IMR-90 (cell line): ENCODE data around the gene EMC8. TPM values are rescaled to one million over a fixed set of nuclear protein-coding genes. Genes with fewer than 3 reads are reported as not detected.

ENCODE experiments used
- ATAC-seq: fragments of 200-7000 bp; cut with Tn5 transposase; 2 replicates; pipeline ENCODE4 v1.9.1; 2020; ENCODE audit warnings: low read depth, mild to moderate bottlenecking, moderate library complexity
- BruUV-seq: library from RNA; stranded (reverse); fragments of 400-500 nt; replicated peaks from 2 replicates; lab custom pipeline; 2021; lab: Mats Ljungman, UMichigan
- CTCF ChIA-PET: fragments of 300-600 bp; formaldehyde crosslinking; extraction: SDS; loops from one replicate; lab custom pipeline; 2021; ENCODE audit warnings: antibody characterized with exemption; lab: Yijun Ruan, JAX
- POLR2A ChIA-PET: fragments of 300-600 bp; sonication (Branson Sonifier 250); formaldehyde crosslinking; loops from one replicate; lab custom pipeline; 2022; ENCODE audit warnings: antibody characterized with exemption; ENCODE audit not compliant: unreplicated experiment; lab: Charles Lee
- DNase-seq: peaks from one replicate; pipeline ENCODE4 v3.0.0; 2013
- H2AFZ ChIP-seq: replicated peaks from 2 replicates; pipeline ENCODE3; 2013; ENCODE audit warnings: low read length, mild to moderate bottlenecking; ENCODE audit not compliant: poor library complexity
- H2AK5ac ChIP-seq: 2 replicates; pipeline ENCODE4 v1.6.1; 2013; ENCODE audit warnings: low read depth, low read length, inconsistent platforms
- H2AK9ac ChIP-seq: replicated peaks from 2 replicates; pipeline ENCODE3; 2013; ENCODE audit warnings: mild to moderate bottlenecking, low read depth, low read length, moderate library complexity; ENCODE audit not compliant: poor library complexity
- H2BK120ac ChIP-seq: 2 replicates; pipeline ENCODE4 v1.6.1; 2013; ENCODE audit warnings: low read depth, low read length, inconsistent platforms
- H2BK15ac ChIP-seq: 3 replicates; pipeline ENCODE4 v1.6.1; 2013; ENCODE audit warnings: low read depth, low read length, inconsistent platforms
- H2BK20ac ChIP-seq: 2 replicates; pipeline ENCODE4 v1.6.1; 2013; ENCODE audit warnings: low read depth, mild to moderate bottlenecking, inconsistent platforms, low read length, moderate library complexity
- H2BK5ac ChIP-seq: 2 replicates; pipeline ENCODE4 v1.6.1; 2013; ENCODE audit warnings: mild to moderate bottlenecking, low read depth, low read length, inconsistent platforms; ENCODE audit not compliant: poor library complexity, severe bottlenecking
- H3K14ac ChIP-seq: replicated peaks from 2 replicates; pipeline ENCODE4 v1.6.1; 2013; ENCODE audit warnings: low read depth, low read length, inconsistent platforms
- H3K18ac ChIP-seq: 2 replicates; pipeline ENCODE4 v1.6.1; 2013; ENCODE audit warnings: low read depth, low read length, control low read depth
- H3K23ac ChIP-seq: 2 replicates; pipeline ENCODE4 v1.6.1; 2013; ENCODE audit warnings: low read depth, low read length, inconsistent platforms
- H3K27ac ChIP-seq: 2 replicates; pipeline ENCODE4 v1.5.1; 2013; ENCODE audit warnings: mild to moderate bottlenecking, control low read depth, low read length; ENCODE audit not compliant: insufficient read depth
- H3K27me3 ChIP-seq: 2 replicates; pipeline ENCODE4 v1.6.1; 2013; ENCODE audit warnings: low read length; ENCODE audit not compliant: control insufficient read depth, insufficient read depth
- H3K36me3 ChIP-seq: 2 replicates; pipeline ENCODE4 v1.6.1; 2013; ENCODE audit warnings: low read length, mixed read lengths; ENCODE audit not compliant: control insufficient read depth, insufficient read depth
- H3K4ac ChIP-seq: 2 replicates; pipeline ENCODE4 v1.6.1; 2013; ENCODE audit warnings: low read depth, low read length, inconsistent platforms
- H3K4me1 ChIP-seq: 2 replicates; pipeline ENCODE4 v1.6.1; 2013; ENCODE audit warnings: low read length, mixed read lengths; ENCODE audit not compliant: control insufficient read depth, insufficient read depth
- H3K4me2 ChIP-seq: 2 replicates; pipeline ENCODE4 v1.6.1; 2013; ENCODE audit warnings: low read depth, mild to moderate bottlenecking, control low read depth, low read length, moderate library complexity
- H3K4me3 ChIP-seq: 2 replicates; pipeline ENCODE4 v1.5.1; 2013; ENCODE audit warnings: low read depth, mild to moderate bottlenecking, control low read depth, low read length, moderate library complexity; ENCODE audit not compliant: insufficient read depth
- H3K56ac ChIP-seq: 2 replicates; pipeline ENCODE4 v1.6.1; 2013; ENCODE audit warnings: low read length, inconsistent platforms; ENCODE audit not compliant: insufficient read depth; ENCODE audit errors: extremely low read depth
- H3K79me1 ChIP-seq, 2 experiments: 2 replicates each; pipeline ENCODE4 v1.6.1; 2013; ENCODE audit warnings: low read length in 2 of 2, inconsistent platforms in 1 of 2, low read depth in 1 of 2
- H3K9ac ChIP-seq: 2 replicates; pipeline ENCODE4 v1.6.1; 2013; ENCODE audit warnings: low read depth, low read length, control low read depth
- H3K9me1 ChIP-seq: 2 replicates; pipeline ENCODE4 v1.6.1; 2013; ENCODE audit warnings: low read length, inconsistent platforms; ENCODE audit not compliant: insufficient read depth
- H3K9me3 ChIP-seq: 2 replicates; pipeline ENCODE4 v1.6.1; 2013; ENCODE audit warnings: low read length; ENCODE audit not compliant: control insufficient read depth, insufficient read depth
- H4K20me1 ChIP-seq: 2 replicates; pipeline ENCODE4 v1.6.1; 2013; ENCODE audit warnings: low read length, inconsistent platforms; ENCODE audit not compliant: insufficient read depth
- H4K5ac ChIP-seq: 2 replicates; pipeline ENCODE4 v1.6.1; 2013; ENCODE audit warnings: mild to moderate bottlenecking, low read depth, low read length, control low read depth
- H4K8ac ChIP-seq, 2 experiments: 2 replicates each; pipeline ENCODE4 v1.6.1; 2013; ENCODE audit warnings: low read depth in 2 of 2, low read length in 2 of 2, control low read depth in 1 of 2, inconsistent platforms in 1 of 2
- H4K91ac ChIP-seq: 2 replicates; pipeline ENCODE4 v1.6.1; 2013; ENCODE audit warnings: low read depth, low read length, inconsistent platforms; ENCODE audit not compliant: insufficient read depth
- FOS ChIP-seq: fragments of 150-350 bp; IDR thresholded peaks from 2 replicates; pipeline ENCODE4 v1.6.1; 2016; ENCODE audit warnings: low read depth, low read length
- NFE2L2 ChIP-seq: fragments of 150-350 bp; IDR thresholded peaks from 2 replicates; pipeline ENCODE4 v1.6.1; 2016; ENCODE audit warnings: low read depth, mild to moderate bottlenecking, low read length
- WGBS, 2 experiments: methylation state at CpG; one replicate each; pipeline versions ENCODE4 v1.1.5 to v1.1.7; 2013; ENCODE audit warnings: missing lambda C conversion rate in 2 of 2; ENCODE audit not compliant: insufficient read length in 1 of 2; ENCODE audit errors: extremely low coverage in 2 of 2; 5-methylcytosine and 5-hydroxymethylcytosine counted together
- dilution Hi-C: fragments of 300-500 bp; cut with HindIII; formaldehyde crosslinking; loops from one replicate; pipeline ENCODE4 v1.14.3; 2018; ENCODE audit warnings: low sequenced_read_pairs; ENCODE audit not compliant: unreplicated experiment
- in situ Hi-C: fragments of 300-500 bp; cut with MboI; formaldehyde crosslinking; loops from 3 replicates; pipeline ENCODE4 v1.14.3; 2019; ENCODE audit warnings: low sequenced_read_pairs, inconsistent platforms, mixed read lengths
- intact Hi-C: fragments of 100-400 bp; cut with micrococcal nuclease; formaldehyde crosslinking; loops from 2 replicates; pipeline ENCODE4 v1.10.0; 2022
- polyA plus RNA-seq, 3 experiments: library from polyadenylated mRNA; depleted of rRNA; stranded (reverse); fragments of >200 nt; gene quantifications; 2 replicates each; pipeline ENCODE4 v1.2.3, GENCODE V29; 2012; ENCODE audit warnings: low replicate concordance in 1 of 3
- total RNA-seq: library from RNA; depleted of rRNA; stranded (reverse); fragments of >200 nt; gene quantifications from 2 replicates; pipeline ENCODE4 v1.2.3, GENCODE V29; 2012

EMC8 gene
- total and polyA plus RNA-seq, 2 of the 4 experiments (the other 2 are of a cell fraction) = 23.7 to 48.9 TPM

DNA sequence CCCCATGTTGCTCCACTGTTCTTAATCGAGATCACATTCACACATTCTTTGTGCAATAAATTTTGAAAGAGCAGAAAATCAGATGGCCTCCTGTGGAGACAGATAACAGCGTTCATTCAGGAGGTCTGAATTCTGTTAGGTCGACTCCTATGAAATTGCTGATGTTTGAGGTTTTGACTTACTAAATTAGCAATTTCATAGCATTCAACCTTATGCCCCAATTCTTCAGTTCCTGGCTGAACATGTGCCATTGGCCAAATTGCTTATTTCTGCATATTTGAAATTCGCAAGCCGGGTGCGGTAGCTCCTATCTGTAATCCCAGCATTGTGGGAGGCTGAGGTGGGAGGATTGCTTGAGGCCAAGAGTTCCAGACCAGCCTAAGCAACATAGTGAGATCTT, 26.3 kb downstream of the EMC8 start:
- no peak for TF ChIP-seq FOS
- no peak for TF ChIP-seq NFE2L2
- no peak overlapping the region for H2AFZ ChIP-seq
- H3K4me3 ChIP-seq = no peak overlapping the region
- 100% methylated on average over 1 of the region's 6 CpGs; no CpG with 5 or more reads in 1 of the 2 experiments for WGBS, 2 experiments
- H3K9me1 ChIP-seq = peaks cover 6% of the 10 kb centered on the region
- no peaks in the 10 kb centered on the region for H3K27me3 ChIP-seq
- ChIA-PET POLR2A (no interaction called here), CTCF (no interaction called here)
- DNase-seq (no peak), ATAC-seq (no peak)
- dilution Hi-C loops = no loop called here
- no peak overlapping the region for H3K9ac ChIP-seq
- no peak overlapping the region for H2BK120ac ChIP-seq
- H3K79me1 ChIP-seq = no peaks in the 10 kb centered on the region
- peaks cover 11% of the 10 kb centered on the region for H3K36me3 ChIP-seq
- no peak overlapping the region for H4K8ac ChIP-seq
- no TSS peak for BruUV-seq
- no peak overlapping the region for H2BK15ac ChIP-seq
- H3K14ac ChIP-seq = no peak overlapping the region
- no peak overlapping the region for H3K23ac ChIP-seq
- intact Hi-C loops = no loop called here
- no peak overlapping the region for H2BK20ac ChIP-seq
- H3K56ac ChIP-seq = no peak overlapping the region
- no peak overlapping the region for H4K5ac ChIP-seq
- no peak overlapping the region for H3K27ac ChIP-seq
- no peak overlapping the region for H3K4me2 ChIP-seq
- in situ Hi-C loops = no loop called here
- no peak overlapping the region for H2BK5ac ChIP-seq
- H2AK5ac ChIP-seq = no peak overlapping the region
- H4K91ac ChIP-seq = no peak overlapping the region
- H3K9me3 ChIP-seq = no peaks in the 10 kb centered on the region
- H3K4ac ChIP-seq = no peak overlapping the region
- H2AK9ac ChIP-seq = no peak overlapping the region
- H4K20me1 ChIP-seq = peaks cover 1% of the 10 kb centered on the region; the same call in 1 of the 2 replicates
- H3K18ac ChIP-seq = no peak overlapping the region
- peaks cover 3% of the 10 kb centered on the region for H3K4me1 ChIP-seq
